GM13977 (cell line): ENCODE results near the gene BMI1.
A peak's percentile ranks its signal among the peaks of the same experiment; 100 is the strongest.

Experiments used
- DNase-seq: peaks from one replicate; pipeline ENCODE4 v3.0.0; 2012; ENCODE audit warnings: low spot score
- CTCF ChIP-seq: IDR thresholded peaks from 2 replicates; pipeline ENCODE4 v1.5.1; 2012; ENCODE audit warnings: mild to moderate bottlenecking, control low read depth; ENCODE audit not compliant: insufficient read depth; ENCODE audit errors: extremely low read depth, missing control alignments
- in situ Hi-C: fragments of 300-500 bp; cut with MboI; formaldehyde crosslinking; loops from one replicate; pipeline ENCODE4 v1.12.0; 2022; ENCODE audit warnings: low sequenced_read_pairs, low pct_unique_long_range_greater_than_20kb, mixed read lengths, inconsistent platforms; ENCODE audit not compliant: unreplicated experiment

BMI1 gene

GRCh38 chr10:22320591-22321155 lies at the start of gene BMI1:
BMI1 (plus strand) TSS chr10:22321099; CDS start chr10:22326450, 5,351 bp downstream.
- in situ Hi-C loops: loop anchor here (10.0 to 25.0 kb wide), 2 partner anchors 316 to 667 kb away; partner anchors contain the start of gene DNAJC1
- DNase-seq: peak; percentile 84
- TF ChIP-seq CTCF: peak; percentile 7

GRCh38 chr10:22271786-22272185 lies 49.1 kb upstream of the BMI1 start:
- no peak for DNase-seq
- TF ChIP-seq CTCF: no peak
- in situ Hi-C loops: no loop called here

- no peak for TF ChIP-seq CTCF
- in situ Hi-C loops: no loop called here
- DNase-seq: no peak
Observed at GRCh38 chr10:22278441-22278782, 42.5 kb upstream of the BMI1 start.

GRCh38 chr10:22280078-22280477 lies 40.8 kb upstream of the BMI1 start:
- no peak for TF ChIP-seq CTCF
- in situ Hi-C loops: no loop called here
- no peak for DNase-seq

GRCh38 chr10:22285130-22285529 lies 35.8 kb upstream of the BMI1 start:
- no peak for TF ChIP-seq CTCF
- in situ Hi-C loops: no loop called here
- no peak for DNase-seq

GRCh38 chr10:22293747-22294404 lies 27.0 kb upstream of the BMI1 start:
- TF ChIP-seq CTCF: no peak
- no peak for DNase-seq
- in situ Hi-C loops: no loop called here
